Brain microvascular endothelial cell (primary cell): ENCODE results near the gene CARD8.

Experiments
- DNase-seq: peaks from one replicate; pipeline ENCODE4 v3.0.0-alpha.2; 2020
- H3K27ac ChIP-seq: fragments of 250-450 bp; sonication (Bioruptor Pico); 2 replicates; pipeline ENCODE4 v1.5.1; 2020; ENCODE audit warnings: mild to moderate bottlenecking, moderate library complexity
- H3K27me3 ChIP-seq: fragments of 250-450 bp; sonication (Bioruptor Pico); replicated peaks from 2 replicates; pipeline ENCODE4 v1.5.1; 2020; ENCODE audit warnings: mild to moderate bottlenecking
- H3K36me3 ChIP-seq: fragments of 250-450 bp; sonication (Bioruptor Pico); replicated peaks from 2 replicates; pipeline ENCODE4 v1.5.1; 2020; ENCODE audit warnings: mild to moderate bottlenecking
- H3K4me3 ChIP-seq: 2 replicates; pipeline ENCODE4 v1.5.1; 2011; ENCODE audit warnings: low read depth, mild to moderate bottlenecking, control low read depth, low read length, moderate library complexity
- CTCF ChIP-seq: IDR thresholded peaks from 2 replicates; pipeline ENCODE4 v1.5.1; 2011; ENCODE audit warnings: low read depth, mild to moderate bottlenecking, moderate library complexity, low read length, control low read depth, inconsistent platforms; ENCODE audit errors: missing control alignments
- in situ Hi-C: cut with HindIII; loops from 2 replicates; pipeline ENCODE4 v1.10.0; 2017; ENCODE audit warnings: low sequenced_read_pairs, low pct_ligation_motif_present

The CARD8 gene

GRCh38 chr19:48190885-48191284, 64.8 kb downstream of the CARD8 start:
- no peak for TF ChIP-seq CTCF
- Histone ChIP-seq H3K27me3 (no peaks in the 10 kb centered on the region), H3K36me3 (no peaks in the 10 kb centered on the region), H3K4me3 (no peak overlapping the region), H3K27ac (no peak overlapping the region)
- in situ Hi-C loops: no loop called here
- no peak for DNase-seq

GRCh38 chr19:48190288-48190884, 65.3 kb downstream of the CARD8 start:
- Histone ChIP-seq H3K27ac (no peak overlapping the region), H3K36me3 (no peaks in the 10 kb centered on the region), H3K27me3 (no peaks in the 10 kb centered on the region), H3K4me3 (no peak overlapping the region)
- TF ChIP-seq CTCF: peak; percentile 27
- DNase-seq: peak; percentile 27
- in situ Hi-C loops: no loop called here

DNA sequence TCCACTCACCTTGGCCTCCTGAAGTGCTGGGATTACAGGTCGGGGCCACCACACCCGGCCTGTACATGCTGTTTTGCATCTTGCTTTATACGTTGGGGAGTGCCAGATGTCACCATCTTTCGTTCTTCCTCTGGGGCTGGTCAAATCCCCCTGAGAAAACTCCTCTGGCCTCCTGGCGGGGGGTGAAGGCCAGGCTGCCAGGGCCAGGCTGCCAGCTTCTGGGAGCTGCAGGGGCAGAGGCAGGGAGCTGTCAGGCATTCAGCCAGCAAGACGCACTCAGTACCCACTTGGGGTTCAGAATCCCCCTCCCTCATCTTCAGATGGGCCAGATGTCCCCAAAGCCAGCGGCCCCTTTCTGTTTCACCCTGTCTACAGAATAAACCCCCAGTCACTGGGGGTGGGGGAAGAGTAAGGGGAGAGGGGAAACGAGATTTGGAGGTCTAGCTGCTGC, 69.1 kb downstream of the CARD8 start:
- Histone ChIP-seq H3K36me3 (peaks cover 2% of the 10 kb centered on the region), H3K27ac (no peak overlapping the region), H3K4me3 (no peak overlapping the region), H3K27me3 (no peaks in the 10 kb centered on the region)
- no peak for DNase-seq
- in situ Hi-C loops: no loop called here
- TF ChIP-seq CTCF: no peak

- Histone ChIP-seq H3K36me3 (peaks cover 2% of the 10 kb centered on the region), H3K27me3 (no peaks in the 10 kb centered on the region), H3K4me3 (no peak overlapping the region), H3K27ac (no peak overlapping the region)
- TF ChIP-seq CTCF: no peak
- in situ Hi-C loops: no loop called here
- no peak for DNase-seq
Measured at GRCh38 chr19:48186015-48186414, 69.7 kb downstream of the CARD8 start.

DNA sequence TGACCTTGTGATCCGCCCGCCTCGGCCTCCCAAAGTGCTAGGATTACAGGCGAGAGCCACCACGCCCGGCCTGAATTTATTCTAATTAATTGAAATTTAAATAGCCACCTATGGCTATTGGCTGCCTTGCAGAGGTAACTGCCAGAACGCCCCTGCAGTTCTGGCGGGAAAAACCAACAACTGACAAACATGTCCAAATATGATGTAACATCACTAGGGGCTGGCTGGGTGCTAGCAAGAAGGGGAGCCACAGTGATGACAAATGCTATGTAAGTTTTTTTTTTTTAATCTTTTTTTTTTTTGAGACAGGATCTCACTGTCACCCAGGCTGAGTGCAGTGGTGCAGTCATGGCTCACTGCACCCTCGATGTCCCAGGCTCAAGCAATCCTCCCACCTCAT, 72.4 kb downstream of the CARD8 start:
- Histone ChIP-seq H3K36me3 (peaks cover 2% of the 10 kb centered on the region), H3K4me3 (no peak overlapping the region), H3K27ac (no peak overlapping the region), H3K27me3 (no peaks in the 10 kb centered on the region)
- DNase-seq: no peak
- TF ChIP-seq CTCF: no peak
- in situ Hi-C loops: no loop called here

DNA sequence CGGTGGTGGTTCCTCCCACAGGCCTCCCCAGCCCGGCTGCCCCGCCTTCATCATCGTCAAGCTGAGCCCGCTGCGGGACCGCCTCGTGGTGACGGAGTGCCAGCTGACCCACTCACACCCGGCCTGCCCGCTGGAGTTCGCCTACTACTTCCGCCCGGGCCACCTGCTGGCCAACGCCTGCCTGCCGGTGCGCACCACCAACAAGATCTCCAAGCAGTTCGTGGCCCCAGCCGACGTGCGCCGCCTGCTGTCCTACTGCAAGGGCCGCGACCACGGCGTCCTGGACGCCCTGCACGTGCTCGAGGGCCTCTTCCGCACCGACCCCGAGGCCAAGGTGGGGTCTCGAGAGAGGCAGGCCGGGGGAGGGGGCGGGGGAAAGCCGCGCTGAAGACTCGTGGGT, 73.3 kb downstream of the CARD8 start:
- in situ Hi-C loops: no loop called here
- Histone ChIP-seq H3K36me3 (peaks cover 2% of the 10 kb centered on the region), H3K27ac (no peak overlapping the region), H3K4me3 (no peak overlapping the region), H3K27me3 (no peaks in the 10 kb centered on the region)
- no peak for TF ChIP-seq CTCF
- DNase-seq: no peak
